WI38 (cell line): ENCODE measurements around the gene IFT43.

Experiments used
- H3K4me3 ChIP-seq: 2 replicates; pipeline ENCODE4 v1.5.1; 2011; ENCODE audit warnings: low read depth, mild to moderate bottlenecking, control low read depth, low read length
- TF ChIP-seq, protein P1 (sequence below): IDR thresholded peaks from 2 replicates; pipeline ENCODE4 v1.5.1; 2012; ENCODE audit warnings: low read depth, mild to moderate bottlenecking, control low read depth, low read length

The IFT43 gene

GRCh38 chr14:76106188-76106587 lies 120.6 kb downstream of the IFT43 start:
- TF ChIP-seq, protein P1, sequence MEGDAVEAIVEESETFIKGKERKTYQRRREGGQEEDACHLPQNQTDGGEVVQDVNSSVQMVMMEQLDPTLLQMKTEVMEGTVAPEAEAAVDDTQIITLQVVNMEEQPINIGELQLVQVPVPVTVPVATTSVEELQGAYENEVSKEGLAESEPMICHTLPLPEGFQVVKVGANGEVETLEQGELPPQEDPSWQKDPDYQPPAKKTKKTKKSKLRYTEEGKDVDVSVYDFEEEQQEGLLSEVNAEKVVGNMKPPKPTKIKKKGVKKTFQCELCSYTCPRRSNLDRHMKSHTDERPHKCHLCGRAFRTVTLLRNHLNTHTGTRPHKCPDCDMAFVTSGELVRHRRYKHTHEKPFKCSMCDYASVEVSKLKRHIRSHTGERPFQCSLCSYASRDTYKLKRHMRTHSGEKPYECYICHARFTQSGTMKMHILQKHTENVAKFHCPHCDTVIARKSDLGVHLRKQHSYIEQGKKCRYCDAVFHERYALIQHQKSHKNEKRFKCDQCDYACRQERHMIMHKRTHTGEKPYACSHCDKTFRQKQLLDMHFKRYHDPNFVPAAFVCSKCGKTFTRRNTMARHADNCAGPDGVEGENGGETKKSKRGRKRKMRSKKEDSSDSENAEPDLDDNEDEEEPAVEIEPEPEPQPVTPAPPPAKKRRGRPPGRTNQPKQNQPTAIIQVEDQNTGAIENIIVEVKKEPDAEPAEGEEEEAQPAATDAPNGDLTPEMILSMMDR: no peak
- H3K4me3 ChIP-seq: no peak overlapping the region

- H3K4me3 ChIP-seq: no peak overlapping the region
- TF ChIP-seq, protein P1: no peak
Measured at GRCh38 chr14:76109087-76109880, 123.7 kb downstream of the IFT43 start.

DNA sequence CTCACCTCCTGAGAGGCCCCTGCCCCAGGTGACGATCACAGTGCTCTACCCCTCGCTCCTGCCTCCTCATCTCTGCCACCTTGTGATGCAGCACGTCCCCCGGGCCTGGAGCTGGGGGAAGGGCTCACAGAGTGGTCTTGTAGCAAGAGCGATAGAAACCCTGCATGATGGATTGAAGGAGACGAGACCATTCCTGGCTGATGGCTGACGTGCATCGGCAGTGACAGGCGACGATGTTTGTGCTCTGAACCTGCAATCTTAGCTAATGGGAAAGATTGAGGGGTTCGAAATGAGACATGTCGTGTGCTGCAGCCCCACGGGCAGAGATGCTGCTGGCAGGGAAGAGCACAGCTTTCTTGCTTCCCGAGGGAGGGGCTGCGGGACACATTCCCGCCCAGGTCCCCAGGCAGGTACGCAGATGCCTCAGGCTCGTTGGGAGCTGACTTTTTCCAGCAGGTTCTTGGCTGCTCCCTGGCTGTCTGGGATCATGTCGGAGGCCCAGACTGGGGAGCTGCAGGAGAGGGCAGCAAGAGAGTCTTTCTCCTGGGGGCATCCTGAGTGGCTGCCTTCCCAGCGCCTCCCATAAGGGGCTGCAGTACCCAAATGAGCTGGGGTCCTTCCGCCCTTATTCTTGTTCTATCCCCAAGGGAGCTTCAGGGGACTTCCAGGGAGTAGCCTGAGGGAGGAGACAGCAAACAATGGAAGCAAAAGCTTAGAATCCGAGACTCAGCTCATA lies 127.5 kb downstream of the IFT43 start:
- H3K4me3 ChIP-seq: no peak overlapping the region
- TF ChIP-seq, protein P1: no peak

GRCh38 chr14:76113691-76114090 lies 128.1 kb downstream of the IFT43 start:
- TF ChIP-seq, protein P1: no peak
- H3K4me3 ChIP-seq: no peak overlapping the region

- TF ChIP-seq, protein P1: no peak
- H3K4me3 ChIP-seq: no peak overlapping the region
Measured at GRCh38 chr14:76115010-76115422, 129.5 kb downstream of the IFT43 start.

GRCh38 chr14:76117789-76118484 lies 132.4 kb downstream of the IFT43 start:
- TF ChIP-seq, protein P1: no peak
- no peak overlapping the region for H3K4me3 ChIP-seq
